NT2/D1 (cell line): ENCODE measurements around the gene SH2D3C.

Source experiments
- DNase-seq: peaks from one replicate; pipeline ENCODE4 v3.0.0-alpha.2; 2011; ENCODE audit warnings: low read depth, low spot score
- H3K27me3 ChIP-seq: 2 replicates; pipeline ENCODE4 v1.6.0; 2011; ENCODE audit warnings: mild to moderate bottlenecking; ENCODE audit not compliant: insufficient read length, insufficient read depth
- H3K36me3 ChIP-seq: 2 replicates; pipeline ENCODE4 v1.6.1; 2011; ENCODE audit warnings: mild to moderate bottlenecking, low read length, mixed read lengths; ENCODE audit not compliant: insufficient read depth, insufficient read length
- H3K4me1 ChIP-seq: 2 replicates; pipeline ENCODE4 v1.5.1; 2011; ENCODE audit not compliant: insufficient read depth, insufficient read length
- H3K4me3 ChIP-seq: 2 replicates; pipeline ENCODE4 v1.5.1; 2011; ENCODE audit warnings: low read depth; ENCODE audit not compliant: insufficient read length
- H3K9ac ChIP-seq: 2 replicates; pipeline ENCODE4 v1.6.0; 2011; ENCODE audit warnings: low read depth; ENCODE audit not compliant: insufficient read length
- H3K9me3 ChIP-seq: 2 replicates; pipeline ENCODE4 v1.5.1; 2011; ENCODE audit warnings: mild to moderate bottlenecking, low read length; ENCODE audit not compliant: insufficient read depth
- SUZ12 ChIP-seq: IDR thresholded peaks from 2 replicates; pipeline ENCODE4 v1.6.1; 2011; ENCODE audit not compliant: insufficient read length, insufficient read depth; ENCODE audit errors: extremely low read depth
- YY1 ChIP-seq: IDR thresholded peaks from 2 replicates; pipeline ENCODE4 v1.6.1; 2011; ENCODE audit not compliant: insufficient read length, insufficient read depth
- ZNF274 ChIP-seq: IDR thresholded peaks from 2 replicates; pipeline ENCODE4 v1.6.1; 2011; ENCODE audit warnings: mild to moderate bottlenecking, low read depth, low read length

SH2D3C gene

DNA sequence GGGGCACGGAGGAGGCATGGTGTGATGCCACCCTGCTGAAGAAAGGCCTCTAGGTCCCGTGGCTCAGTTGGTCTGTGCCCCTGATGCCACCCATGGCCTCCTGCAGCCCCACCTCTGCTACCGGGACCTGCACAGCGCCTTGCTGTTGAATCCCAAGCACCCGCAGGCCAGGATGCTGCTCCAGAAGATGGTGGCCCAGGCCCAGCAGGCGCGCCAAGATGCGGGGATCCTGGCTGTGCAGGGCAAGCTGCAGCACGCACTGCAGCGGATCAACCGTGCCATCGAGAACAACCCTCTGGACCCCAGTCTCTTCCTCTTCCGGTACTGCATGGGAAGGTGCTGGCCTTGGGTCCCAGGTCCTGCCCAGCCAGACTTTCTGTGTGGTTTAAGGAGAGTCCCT is 55.5 kb downstream of the SH2D3C start:
- Histone ChIP-seq H3K4me1 (peaks cover 11% of the 10 kb centered on the region), H3K27me3 (no peaks in the 10 kb centered on the region), H3K9ac (no peak overlapping the region), H3K9me3 (no peaks in the 10 kb centered on the region), H3K36me3 (no peaks in the 10 kb centered on the region), H3K4me3 (no peak overlapping the region)
- no peak for TF ChIP-seq YY1
- DNase-seq: no peak

DNA sequence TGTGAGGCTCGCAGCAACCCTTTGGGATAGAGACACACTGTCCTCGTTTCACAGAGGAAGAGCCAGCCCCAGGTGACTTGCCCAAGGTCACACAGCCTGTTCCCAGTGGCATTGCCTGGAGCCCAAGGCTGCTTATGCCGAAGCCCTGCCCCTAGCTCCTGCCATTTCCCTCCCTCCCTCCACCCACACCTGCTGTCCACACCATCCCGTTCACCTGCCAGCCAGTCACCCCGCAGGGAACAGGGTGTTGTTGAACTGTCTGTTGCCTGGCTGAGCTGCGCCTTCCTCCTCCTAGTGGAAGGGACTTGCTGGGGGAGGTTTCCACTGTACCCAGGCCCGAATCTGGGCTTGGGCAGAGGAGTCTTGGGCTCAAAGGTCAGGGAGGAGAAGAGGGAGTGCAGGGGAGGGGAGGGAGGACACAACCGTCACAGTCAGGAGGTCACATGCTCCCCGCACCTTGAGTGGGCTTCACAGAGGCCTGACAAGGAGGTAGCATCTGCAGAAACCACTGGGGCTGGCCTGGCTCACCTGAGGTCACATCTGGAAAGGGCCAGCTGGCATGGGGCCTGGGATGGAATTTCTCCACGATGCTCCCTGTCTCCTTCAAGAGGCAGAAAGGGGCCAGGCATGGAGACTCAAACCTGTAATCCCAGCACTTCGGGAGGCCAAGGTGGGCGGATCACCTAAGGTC is 56.3 kb downstream of the SH2D3C start:
- no peak overlapping the region for H3K4me3 ChIP-seq
- DNase-seq: no peak
- no peaks in the 10 kb centered on the region for H3K9me3 ChIP-seq
- H3K9ac ChIP-seq: no peak overlapping the region
- TF ChIP-seq YY1 (no peak), SUZ12 (no peak), ZNF274 (no peak)
- H3K4me1 ChIP-seq: peaks cover 11% of the 10 kb centered on the region
- H3K36me3 ChIP-seq: no peaks in the 10 kb centered on the region
- H3K27me3 ChIP-seq: peaks cover 4% of the 10 kb centered on the region

DNA sequence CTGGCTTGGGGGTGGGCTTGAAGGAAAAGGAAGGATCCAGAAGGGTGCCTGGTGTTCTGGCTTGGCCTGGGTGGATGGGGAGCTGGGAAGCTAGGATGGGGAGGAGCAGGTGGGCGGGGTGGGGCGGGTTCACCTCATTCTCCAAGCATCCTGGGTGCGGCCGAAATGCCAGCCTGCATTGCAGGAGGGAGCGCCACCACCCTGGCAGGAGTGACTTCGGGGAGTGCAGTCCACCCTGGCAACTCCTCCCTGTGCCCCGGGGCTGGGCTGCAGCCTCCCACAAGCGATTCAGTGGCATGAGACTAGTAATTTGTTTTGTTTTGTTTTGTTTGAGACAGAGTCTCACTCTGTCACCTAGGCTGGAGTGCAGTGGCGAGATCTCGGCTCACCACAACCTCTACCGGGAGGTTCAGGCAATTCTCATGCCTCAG is 57.1 kb downstream of the SH2D3C start:
- no peak for DNase-seq
- H3K9me3 ChIP-seq: no peaks in the 10 kb centered on the region
- H3K4me1 ChIP-seq: peaks cover 11% of the 10 kb centered on the region
- TF ChIP-seq ZNF274: no peak
- no peak for TF ChIP-seq YY1
- no peak for TF ChIP-seq SUZ12
- H3K4me3 ChIP-seq: no peak overlapping the region
- H3K9ac ChIP-seq: no peak overlapping the region
- peaks cover 5% of the 10 kb centered on the region for H3K27me3 ChIP-seq
- no peaks in the 10 kb centered on the region for H3K36me3 ChIP-seq

DNA sequence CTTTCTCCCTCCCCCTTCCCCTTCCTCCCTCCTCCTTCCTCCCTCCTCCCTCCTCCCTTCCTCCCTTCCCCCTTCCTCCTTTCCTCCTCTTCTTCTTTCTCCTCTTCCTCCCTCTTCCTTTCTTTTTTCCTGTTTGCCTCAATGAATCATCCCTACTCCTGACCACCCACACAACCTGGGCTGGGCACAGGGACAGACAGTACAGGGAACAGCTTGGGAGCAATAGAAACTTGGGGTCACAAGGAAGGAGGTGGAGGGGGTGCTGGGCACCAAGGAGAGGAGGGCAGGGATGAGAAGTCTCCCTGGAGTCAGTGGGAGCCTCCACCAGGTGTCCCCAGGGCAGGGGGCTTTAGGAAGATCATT is 57.6 kb downstream of the SH2D3C start:
- no peak overlapping the region for H3K4me3 ChIP-seq
- DNase-seq: no peak
- H3K4me1 ChIP-seq: peaks cover 16% of the 10 kb centered on the region
- peaks cover 5% of the 10 kb centered on the region for H3K27me3 ChIP-seq
- H3K9ac ChIP-seq: no peak overlapping the region
- no peaks in the 10 kb centered on the region for H3K36me3 ChIP-seq
- TF ChIP-seq SUZ12: no peak
- TF ChIP-seq ZNF274: no peak
- TF ChIP-seq YY1: no peak
- no peaks in the 10 kb centered on the region for H3K9me3 ChIP-seq

DNA sequence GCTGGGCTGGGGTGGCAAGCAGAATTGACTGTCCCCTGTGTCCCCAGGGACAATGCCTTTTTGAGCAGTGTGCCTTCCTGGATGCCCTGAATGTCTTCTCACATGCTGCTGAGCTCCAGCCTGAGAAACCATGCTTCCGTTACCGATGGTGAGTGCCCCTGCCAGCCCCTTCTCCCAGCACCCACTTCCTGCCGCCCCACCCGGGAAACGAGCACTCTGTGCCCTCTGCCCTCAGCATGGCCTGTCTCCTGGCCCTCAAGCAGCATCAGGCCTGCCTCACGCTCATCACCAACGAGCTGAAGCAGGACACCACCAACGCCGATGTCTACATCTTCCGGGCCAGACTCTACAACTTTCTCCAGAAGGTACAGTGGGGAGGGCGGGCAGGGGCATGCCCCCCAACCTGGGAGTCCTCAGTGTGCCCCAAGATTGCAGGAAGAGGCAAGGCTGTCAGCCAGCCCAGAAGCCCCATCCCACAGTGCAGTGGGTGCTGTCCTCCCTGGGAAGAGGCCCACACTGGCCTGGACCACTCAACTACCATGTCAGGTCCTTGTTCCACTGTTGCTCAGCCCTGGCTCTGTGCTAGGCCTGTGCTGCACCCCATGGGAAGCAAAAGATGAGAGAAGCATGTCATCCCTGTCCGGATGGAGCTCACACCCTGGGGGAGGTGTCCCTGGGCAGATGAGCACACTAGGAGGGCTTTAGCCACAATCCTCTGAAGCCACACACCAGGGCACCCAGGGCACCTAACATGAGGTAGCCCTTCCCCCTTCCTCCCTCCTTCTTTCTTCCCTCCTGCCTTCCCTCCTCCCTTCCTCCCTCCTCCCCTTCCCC is 58.2 kb downstream of the SH2D3C start:
- Histone ChIP-seq H3K9ac (no peak overlapping the region), H3K4me3 (no peak overlapping the region), H3K9me3 (no peaks in the 10 kb centered on the region), H3K36me3 (no peaks in the 10 kb centered on the region), H3K4me1 (peaks cover 16% of the 10 kb centered on the region), H3K27me3 (peaks cover 6% of the 10 kb centered on the region)
- no peak for DNase-seq
- TF ChIP-seq YY1 (no peak), ZNF274 (no peak), SUZ12 (no peak)

DNA sequence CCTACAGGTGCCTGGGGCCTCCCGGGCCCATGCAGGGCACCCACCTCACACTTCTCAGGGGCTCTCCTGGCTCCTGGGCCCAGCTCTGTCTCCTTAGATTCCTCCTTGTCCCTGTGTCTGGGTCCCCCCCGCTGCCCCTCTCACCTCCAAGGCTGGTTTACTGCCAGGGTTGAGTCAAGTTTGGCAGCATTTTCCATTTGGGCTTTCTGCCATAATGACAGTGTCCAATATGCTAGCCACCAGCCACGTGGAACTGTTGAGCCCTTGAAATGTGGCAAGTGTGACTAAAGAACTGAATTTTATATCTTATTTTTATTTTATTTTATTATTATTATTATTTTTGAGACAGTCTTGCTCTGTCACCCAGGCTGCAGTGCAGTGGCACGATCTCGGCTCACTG is 60.7 kb downstream of the SH2D3C start:
- H3K27me3 ChIP-seq: peaks cover 21% of the 10 kb centered on the region
- no peaks in the 10 kb centered on the region for H3K36me3 ChIP-seq
- no peaks in the 10 kb centered on the region for H3K9me3 ChIP-seq
- peaks cover 20% of the 10 kb centered on the region for H3K4me1 ChIP-seq
- DNase-seq: no peak
- TF ChIP-seq YY1 (no peak), SUZ12 (no peak), ZNF274 (no peak)
- H3K4me3 ChIP-seq: no peak overlapping the region
- H3K9ac ChIP-seq: no peak overlapping the region

DNA sequence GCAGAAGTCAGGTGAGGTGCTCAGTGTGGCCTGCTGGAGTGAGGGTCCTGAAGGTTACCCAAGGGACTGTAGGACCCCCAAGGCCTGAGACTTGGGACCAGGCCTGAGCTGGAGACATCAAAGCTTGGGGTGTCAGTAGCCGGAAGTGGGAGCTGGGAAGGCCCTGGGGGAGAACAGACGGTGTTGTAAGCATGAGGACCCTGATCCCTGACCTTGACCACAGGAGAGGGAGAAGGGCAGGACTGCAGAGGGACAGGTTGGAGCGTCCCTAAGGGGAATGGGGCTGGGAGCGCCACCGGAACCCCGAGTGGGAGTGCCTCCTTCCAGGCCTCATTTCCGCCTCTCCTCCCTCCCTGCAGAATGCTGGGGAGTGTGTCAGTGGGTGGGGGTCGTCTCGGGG is 62.1 kb downstream of the SH2D3C start:
- H3K36me3 ChIP-seq: no peaks in the 10 kb centered on the region
- H3K27me3 ChIP-seq: peaks cover 21% of the 10 kb centered on the region
- TF ChIP-seq ZNF274 (no peak), SUZ12 (no peak), YY1 (no peak)
- peak overlapping the region; percentile 85 for H3K4me3 ChIP-seq
- H3K9me3 ChIP-seq: no peaks in the 10 kb centered on the region
- peak overlapping the region; percentile 61 for H3K9ac ChIP-seq
- peaks cover 15% of the 10 kb centered on the region for H3K4me1 ChIP-seq
- DNase-seq: no peak
